GM18498 (cell line): ENCODE measurements around the gene FYTTD1.
"Not testable (repeated sequence)": the region's sequence is repeated elsewhere in the genome, so short reads cannot be mapped to it uniquely, and the experiment has no call there.

Experiments used
- ATAC-seq: cut with Tn5 transposase; IDR thresholded peaks from one replicate; pipeline ENCODE4 v1.9.1; 2021; ENCODE audit warnings: mild to moderate bottlenecking, moderate library complexity; ENCODE audit not compliant: unreplicated experiment

The FYTTD1 gene, protein sequence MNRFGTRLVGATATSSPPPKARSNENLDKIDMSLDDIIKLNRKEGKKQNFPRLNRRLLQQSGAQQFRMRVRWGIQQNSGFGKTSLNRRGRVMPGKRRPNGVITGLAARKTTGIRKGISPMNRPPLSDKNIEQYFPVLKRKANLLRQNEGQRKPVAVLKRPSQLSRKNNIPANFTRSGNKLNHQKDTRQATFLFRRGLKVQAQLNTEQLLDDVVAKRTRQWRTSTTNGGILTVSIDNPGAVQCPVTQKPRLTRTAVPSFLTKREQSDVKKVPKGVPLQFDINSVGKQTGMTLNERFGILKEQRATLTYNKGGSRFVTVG

DNA sequence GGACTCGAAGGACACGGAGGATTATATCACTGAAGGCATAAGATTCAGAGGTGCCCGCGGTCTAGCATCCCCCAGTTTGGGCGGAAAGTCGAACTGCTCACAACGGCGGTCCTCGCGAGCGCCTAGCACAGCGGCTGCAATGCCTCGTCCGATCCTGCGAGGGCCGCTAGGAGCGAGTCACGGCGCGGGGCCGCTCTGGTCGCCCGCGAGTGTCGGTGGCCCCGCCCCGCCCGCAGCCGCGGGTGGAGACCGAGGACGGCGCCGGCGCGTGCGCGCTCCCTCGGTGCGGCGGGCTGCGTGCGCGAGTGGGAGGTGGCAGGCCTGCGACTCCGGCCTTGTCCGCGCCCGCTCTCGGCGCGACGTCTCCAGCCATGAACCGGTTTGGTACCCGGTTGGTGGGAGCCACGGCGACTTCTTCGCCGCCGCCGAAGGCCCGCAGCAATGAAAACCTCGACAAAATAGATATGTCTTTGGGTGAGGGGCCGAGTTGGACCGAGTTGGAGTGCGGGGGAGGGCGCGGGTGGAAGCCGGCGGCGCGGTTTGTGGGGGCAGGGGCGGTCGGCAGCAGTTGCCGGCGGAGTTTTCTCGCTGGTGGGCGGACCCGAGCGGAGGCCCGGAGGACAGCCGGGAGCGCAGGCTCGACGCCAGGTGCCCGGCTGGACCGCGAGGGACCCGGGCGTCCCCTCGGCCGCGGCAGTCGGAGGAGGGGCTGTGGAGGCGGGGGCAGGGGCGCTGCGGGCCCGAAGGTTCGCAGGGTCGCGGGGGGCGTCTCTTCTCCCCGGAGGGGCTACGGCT is at the start of gene FYTTD1:
Gene FYTTD1, plus strand, starts transcription at position 283 of the 795 bp plus-strand sequence. Its CDS starts 89 bp downstream, at position 372.
- peak; percentile 82 for ATAC-seq

DNA sequence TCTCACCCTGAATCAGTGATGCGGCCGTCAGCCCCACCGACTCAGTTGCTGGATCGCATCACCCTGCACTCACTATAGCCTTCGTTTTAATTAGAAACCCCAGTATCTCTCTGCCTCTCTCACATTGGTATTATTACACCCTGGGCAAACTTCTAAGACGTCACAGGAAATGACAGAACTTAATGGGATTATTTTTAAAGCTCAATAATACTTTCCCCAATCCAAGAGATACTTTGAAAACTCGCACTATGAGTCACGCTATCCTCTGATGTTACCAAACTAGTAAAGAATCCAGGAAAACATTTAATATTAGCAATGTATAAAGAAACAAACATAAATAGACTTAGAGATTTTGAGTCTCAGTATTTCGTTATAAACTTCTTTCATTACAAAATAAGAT is 49.6 kb upstream of the FYTTD1 start:
- ATAC-seq: no peak

DNA sequence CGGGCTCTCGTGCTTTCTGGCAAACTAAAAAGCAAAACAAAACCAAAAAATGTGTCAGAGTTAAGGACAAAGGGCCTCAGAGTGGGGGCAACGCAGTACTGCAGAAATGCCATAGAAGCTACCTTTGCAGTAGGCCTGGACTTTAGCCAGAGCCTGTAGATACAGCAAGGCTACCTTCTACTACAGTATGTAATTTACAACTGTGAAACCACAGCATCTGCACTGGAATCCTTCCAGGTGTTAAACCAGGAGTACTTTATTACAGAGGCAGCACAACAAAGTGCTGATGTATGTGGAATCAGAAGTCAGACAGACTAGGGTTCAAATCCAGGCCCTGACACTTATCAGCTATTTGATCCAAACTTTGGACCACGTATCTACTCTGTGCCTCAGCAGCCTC is 47.8 kb upstream of the FYTTD1 start:
- no peak for ATAC-seq

DNA sequence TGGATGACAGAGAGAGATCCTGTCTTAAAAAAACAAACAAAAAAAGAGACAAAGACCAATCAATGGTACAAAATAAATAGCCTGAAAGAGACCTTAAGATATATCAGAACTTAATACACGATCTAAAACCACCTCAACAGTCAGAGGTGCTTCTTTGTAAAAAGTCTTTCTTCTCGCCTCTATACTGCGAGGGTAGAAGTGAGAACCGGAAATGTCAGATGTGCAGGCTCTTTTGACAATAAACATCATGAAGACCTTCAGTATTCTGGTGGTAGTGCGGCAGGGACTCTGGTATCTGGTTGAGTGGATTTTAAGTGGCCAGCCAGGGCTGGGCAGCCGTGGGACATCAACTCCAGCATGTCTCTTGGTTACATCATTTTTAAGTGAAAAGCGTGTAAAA is 43.0 kb upstream of the FYTTD1 start:
- no peak for ATAC-seq

DNA sequence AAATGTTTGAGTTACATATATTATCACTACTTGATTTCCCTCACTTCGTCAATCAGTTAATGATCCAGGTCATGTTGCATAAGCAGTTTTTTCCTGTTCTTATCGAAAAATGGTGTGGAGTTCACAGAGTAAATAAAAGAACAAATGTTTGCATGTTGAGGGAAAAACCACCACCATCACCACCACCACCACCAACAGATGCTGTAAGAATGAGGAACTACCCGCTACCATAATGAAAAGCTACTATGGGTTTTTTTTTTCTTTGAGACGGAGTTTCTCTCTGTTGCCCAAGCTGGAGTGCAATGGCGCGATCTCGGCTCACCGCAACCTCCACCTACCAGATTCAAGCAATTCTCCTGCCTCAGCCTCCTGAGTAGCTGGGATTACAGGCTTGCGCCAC is 40.5 kb upstream of the FYTTD1 start:
- ATAC-seq: no peak

DNA sequence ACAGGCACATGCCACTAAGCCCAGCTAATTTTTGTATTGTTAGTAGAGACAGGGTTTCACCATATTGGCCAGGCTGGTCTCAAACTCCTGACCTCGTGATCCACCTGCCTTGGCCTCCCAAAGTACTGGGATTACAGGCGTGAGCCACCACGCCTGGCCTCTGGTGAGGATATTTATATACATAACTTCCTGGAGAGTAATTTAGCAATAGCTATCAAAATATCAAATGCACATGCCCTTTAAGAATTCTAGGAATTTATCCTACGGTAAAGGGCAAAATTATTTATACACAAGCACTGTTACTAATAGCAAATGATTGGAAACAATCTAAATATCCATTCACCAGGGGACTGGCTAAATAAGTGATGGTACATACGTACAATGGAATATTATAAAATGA is 38.7 kb upstream of the FYTTD1 start:
- ATAC-seq: not testable (repeated sequence)

DNA sequence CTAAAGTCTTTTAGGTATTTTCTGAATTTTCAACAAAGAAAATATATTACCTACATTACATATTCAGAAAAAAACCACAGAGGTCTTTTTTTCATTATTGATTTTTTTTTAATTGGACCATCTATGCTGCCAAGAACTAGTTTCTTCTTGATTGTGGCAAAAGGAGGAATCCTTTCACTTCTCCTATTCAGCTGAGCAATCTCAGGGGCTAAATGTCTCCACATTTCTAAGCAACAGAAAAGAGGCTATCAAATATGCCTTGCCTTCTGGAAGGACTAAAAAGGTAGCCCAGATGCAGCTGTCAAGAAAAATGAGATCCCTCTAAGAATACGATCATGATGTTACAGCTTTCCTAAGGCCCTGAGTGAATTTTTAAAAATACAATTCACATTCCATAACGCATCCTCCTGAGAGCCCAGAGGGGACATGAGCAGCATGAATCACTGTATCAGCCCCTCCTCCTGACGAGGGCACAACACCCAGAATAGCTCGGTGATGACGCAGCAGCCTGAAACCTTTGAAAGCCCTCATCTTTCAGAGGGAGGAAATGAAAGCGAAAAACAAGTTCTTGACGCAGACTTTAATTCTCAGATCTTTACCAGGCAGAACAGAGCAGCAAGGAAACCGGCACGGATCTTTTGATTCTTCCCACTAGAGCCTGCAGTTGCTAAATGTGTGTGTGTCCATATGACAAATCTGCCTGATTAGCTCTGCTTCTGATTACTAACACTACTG is 37.5 kb upstream of the FYTTD1 start:
- peak; percentile 88 for ATAC-seq

DNA sequence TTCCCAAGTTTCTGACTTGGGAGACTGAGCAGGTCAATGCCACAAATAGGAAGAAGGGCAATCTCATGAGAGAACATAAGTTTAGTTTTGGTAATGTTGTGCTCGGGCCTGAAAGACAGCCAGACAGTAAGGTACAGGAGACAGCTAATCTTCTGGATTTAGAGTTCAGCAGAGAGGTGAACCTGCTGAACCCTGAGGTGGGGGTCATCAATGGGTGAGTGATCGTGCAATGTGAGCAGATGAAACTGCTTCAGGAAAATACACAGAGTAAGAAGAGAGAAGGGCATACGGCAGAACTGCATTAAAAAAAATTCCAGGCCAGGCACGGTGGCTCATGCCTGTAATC is 36.2 kb upstream of the FYTTD1 start:
- ATAC-seq: peak; percentile 20

DNA sequence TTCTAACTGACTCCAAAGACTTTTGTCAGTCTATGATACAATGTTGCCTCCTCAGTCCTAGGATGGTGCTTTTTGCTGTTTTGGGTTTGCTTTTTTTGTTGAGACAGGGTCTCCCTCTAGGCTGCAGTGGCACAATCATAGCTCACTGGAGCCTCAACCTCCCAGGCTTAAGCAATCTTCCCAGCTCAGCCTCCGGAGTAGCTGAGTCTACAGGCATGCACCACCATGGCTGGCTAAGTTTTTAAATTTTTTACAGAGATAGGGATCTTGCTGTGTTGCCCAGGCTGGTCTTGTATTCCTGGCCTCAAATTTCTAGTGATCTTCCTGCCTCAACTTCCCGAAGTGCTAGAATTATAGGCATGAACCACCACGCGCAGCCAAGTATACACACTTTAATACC is 35.4 kb upstream of the FYTTD1 start:
- no peak for ATAC-seq

DNA sequence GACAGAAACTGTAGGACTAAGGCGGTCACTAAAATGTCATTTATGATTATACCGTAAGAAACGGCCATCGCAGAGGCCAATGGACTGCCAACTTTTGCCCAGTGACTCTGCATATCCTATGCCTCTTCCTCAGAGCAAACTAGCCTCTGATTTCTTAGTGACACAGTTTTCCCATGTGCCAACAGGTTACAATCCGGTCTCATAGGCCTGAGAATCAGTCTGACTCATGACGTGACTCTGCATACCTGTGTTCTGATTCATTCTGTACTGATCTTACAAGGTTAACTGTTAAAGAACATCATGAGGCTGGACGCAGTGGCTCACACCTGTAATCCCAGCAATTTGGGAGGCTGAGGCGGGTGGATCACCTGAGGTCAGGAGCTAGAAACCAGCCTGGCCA is 30.8 kb upstream of the FYTTD1 start:
- ATAC-seq: no peak

DNA sequence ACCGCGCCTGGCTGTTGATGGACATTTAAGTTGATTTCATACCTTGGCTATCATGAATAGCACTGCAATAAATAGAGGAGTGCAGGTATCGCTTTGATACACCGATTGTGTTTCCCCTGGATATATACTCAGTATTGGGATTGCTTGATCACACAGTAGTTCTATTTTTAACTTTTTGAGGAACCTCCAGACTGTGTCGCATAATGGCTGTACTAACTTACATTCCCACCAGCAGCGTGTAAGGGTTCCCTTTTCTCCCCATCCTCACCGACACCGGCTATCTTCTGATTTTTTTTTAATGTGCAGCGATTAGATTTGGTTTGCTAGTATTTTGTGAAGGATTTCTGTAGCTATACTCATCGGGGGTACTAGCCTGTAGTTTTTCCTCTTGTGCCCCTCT is 29.0 kb upstream of the FYTTD1 start:
- no peak for ATAC-seq

DNA sequence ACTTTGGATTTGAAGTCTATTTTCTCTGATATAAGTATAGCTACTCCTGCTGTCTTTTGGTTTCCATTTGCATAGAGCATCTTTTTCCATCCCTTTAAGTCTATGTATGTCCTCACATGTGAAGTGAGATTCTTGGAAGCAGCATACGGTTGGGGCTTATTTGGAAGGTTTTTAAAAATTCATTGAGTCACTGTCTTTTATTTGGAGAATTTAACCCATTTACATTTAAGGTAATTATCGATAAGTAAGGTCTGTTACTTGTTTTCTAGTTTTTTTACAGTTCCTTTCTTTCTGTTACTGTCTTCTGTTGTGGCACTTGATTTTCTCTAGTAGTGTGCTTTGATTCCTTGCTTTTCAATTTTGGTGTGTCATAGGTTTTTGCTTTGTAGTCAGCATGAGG is 26.9 kb upstream of the FYTTD1 start:
- no peak for ATAC-seq

DNA sequence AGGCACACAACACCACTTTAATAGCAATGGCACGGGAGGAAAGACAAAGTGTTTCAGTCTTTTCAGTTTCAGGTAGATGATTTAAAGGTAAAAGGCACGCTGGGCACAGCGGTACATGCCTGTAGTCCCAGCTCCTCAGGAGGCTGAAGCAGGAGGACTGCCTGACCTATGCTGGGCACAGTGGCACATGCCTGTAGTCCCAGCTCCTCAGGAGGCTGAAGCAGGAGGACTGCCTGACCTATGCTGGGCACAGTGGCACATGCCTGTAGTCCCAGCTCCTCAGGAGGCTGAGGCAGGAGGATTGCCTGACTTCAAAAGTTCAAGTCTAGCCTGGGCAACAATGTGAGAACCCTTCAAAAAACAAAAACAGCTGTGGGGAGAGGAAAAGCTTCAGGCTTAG is 21.8 kb upstream of the FYTTD1 start:
- not testable (repeated sequence) for ATAC-seq

DNA sequence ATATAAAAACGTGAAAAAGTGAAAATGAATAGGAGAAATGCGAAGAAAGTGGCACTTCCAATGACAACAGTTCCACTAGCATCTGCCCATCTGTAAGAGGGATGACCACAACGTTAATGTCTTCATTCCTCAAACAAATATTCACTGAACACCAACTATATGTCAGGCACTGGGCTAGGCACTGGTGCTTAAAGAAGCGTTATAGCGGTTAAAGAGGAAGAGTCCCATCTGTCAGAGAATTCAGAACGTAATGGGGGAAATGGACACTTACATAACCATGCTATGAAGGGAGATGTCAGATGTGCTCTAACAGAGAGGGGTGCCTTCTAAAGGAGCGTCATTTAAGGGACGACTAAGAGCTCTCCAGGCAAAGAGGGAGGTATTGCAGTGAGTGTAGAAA is 21.2 kb upstream of the FYTTD1 start:
- no peak for ATAC-seq

DNA sequence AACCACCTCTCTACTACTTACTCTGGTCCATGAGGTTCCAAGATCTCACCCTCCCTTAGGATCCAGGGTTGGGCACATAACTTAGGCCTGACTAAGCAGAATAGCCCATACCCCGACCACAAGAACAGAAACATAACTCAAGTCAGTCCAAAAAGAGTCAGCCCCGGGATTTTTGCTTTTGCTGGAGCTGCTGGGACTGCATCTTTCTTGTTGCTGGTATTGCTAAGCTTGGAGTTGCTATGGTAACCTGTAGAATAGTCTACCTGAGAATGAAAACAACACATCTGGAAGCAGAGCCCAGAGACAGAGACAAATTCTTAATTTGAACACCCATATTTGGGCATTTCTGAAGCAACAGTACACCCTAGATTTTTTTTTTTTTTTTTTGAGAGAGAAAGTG is 19.5 kb upstream of the FYTTD1 start:
- ATAC-seq: peak; percentile 37

DNA sequence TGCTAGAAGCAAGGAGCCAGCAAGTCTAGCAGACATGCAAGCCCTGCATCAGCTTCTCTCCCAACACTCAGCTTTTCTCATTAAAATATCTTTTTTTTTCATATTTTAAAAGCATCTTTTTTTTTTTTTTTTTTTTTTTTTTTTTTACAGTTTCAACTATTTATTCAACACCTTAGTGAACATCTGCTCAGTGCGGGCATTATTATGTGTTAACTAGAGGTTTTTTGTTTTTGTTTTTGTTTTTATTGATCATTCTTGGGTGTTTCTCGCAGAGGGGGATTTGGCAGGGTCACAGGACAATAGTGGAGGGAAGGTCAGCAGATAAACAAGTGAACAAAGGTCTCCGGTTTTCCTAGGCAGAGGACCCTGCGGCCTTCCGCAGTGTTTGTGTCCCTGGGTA is 18.9 kb upstream of the FYTTD1 start:
- ATAC-seq: not testable (repeated sequence)

DNA sequence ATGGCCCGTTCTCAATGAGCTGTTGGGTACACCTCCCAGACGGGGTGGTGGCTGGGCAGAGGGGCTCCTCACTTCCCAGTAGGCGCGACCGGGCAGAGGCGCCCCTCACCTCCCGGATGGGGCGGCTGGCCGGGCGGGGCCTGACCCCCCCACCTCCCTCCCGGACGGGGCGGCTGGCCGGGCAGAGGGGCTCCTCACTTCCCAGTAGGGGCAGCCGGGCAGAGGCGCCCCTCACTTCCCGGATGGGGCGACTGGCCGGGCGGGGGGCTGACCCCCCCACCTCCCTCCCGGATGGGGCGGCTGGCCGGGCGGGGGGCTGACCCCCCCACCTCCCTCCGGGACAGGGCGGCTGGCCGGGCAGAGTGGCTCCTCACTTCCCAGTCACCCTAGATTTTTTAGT is 18.2 kb upstream of the FYTTD1 start:
- not testable (repeated sequence) for ATAC-seq

DNA sequence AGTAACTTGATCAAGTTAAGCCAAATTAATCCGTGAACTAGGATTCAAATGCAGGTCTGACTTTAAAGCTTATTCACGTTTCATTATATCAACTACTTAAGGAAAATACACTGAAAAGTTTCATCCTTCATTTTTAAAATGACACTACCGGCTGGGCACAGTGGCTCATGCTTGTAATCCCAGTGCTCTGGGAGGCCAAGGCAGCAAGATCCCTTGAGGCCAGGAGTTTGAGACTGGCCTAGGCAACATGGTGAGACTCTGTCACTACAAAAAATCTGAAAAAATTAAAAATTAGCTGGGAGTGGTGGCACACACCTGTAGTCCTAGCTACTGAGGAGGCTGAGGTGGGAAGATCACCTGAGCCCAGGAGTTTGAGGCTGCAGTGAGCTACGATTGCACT is 16.6 kb upstream of the FYTTD1 start:
- no peak for ATAC-seq

DNA sequence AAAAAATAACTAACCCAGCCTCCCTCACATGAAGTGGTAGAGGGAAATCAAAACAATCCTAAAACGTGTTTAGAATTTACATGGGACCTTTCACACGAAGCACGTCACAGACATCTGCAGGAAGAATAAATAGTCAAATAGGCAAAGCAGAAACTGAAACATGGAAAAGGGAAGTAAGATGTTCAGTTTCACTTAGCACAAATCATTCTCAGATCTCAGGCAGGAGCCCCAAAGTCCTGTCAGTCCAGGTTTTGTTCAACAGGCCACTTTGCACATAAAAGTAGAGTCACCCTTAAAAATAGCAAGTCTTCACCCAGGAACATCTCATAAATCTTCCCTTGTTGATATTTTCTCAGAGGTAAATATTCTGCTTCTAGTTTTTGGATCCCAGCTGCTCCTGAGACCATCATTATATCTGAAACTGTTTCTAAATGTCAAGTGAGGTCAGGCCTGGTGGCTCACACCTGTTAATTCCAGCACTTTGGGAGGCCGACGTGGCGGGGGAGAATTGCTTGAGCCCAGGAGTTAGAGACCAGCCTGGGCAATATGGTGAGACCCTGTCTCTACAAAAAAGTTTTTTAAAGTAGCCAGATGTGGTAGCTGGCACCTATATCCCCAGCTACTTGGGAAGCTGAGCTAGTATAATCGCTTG is 14.9 kb upstream of the FYTTD1 start:
- ATAC-seq: peak; percentile 38

DNA sequence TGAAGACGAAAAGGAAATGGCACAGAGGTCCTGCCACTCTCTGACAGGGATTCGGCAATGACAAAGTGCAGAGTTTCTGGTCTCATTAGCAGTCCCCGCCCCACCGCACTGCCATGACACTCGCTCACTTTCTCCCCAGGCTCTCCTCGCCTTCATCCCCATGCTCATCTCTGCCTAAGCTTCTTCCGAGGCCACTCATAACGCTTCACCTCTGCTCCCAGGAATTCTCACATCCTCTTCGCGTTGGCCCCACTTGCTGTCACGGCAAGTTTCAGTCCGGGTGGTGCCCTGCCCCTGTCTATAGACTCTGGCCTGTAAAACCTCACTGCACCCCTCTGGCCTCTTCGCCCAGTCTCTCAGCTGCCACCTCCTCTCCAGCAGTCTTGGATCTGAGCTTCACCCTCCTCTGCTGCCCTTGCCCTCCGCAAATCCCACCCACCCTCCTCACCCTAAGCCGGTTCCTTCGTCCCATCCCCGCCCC is 13.6 kb upstream of the FYTTD1 start:
- peak; percentile 19 for ATAC-seq
